Right cardiac atrium (tissue), 5 donors: Measurements from ENCODE around the gene PRR35. TPM values are rescaled to one million over a fixed set of nuclear protein-coding genes. Genes with fewer than 3 reads are reported as not detected.

Experiments
- ATAC-seq, 2 donors: fragments of 200-7000 bp; cut with Tn5 transposase; one replicate each; pipeline versions ENCODE4 v1.8.0 to v1.9.1; 2020; ENCODE audit warnings: moderate library complexity in 2 of 2, mild to moderate bottlenecking in 1 of 2
- DNase-seq, 3 donors: peaks; one replicate each; pipeline ENCODE4 v3.0.0-alpha.2; 2020
- H3K27ac ChIP-seq: one replicate; pipeline ENCODE4 v1.5.1; 2013; ENCODE audit warnings: mild to moderate bottlenecking, low read length, control low read depth, moderate library complexity
- H3K27me3 ChIP-seq: one replicate; pipeline ENCODE4 v1.6.1; 2013; ENCODE audit not compliant: control insufficient read depth, insufficient read depth
- H3K4me1 ChIP-seq: one replicate; pipeline ENCODE4 v1.6.1; 2013; ENCODE audit warnings: low read length; ENCODE audit not compliant: control insufficient read depth, insufficient read depth
- H3K4me3 ChIP-seq: one replicate; pipeline ENCODE4 v1.5.1; 2013; ENCODE audit warnings: low read length, control low read depth
- H3K9me3 ChIP-seq: one replicate; pipeline ENCODE4 v1.6.1; 2013; ENCODE audit warnings: low read length; ENCODE audit not compliant: control insufficient read depth
- WGBS: extraction: QIAGEN DNeasy Blood & Tissue Kit; methylation state at CpG from one replicate; pipeline ENCODE4 v1.1.7; 2013; 5-methylcytosine and 5-hydroxymethylcytosine counted together
- intact Hi-C, 4 donors: fragments of 100-400 bp; cut with DNase I; formaldehyde crosslinking; loops; one replicate each; pipeline versions ENCODE4 v1.11.0 to v1.14.0; 2022 to 2023
- polyA plus RNA-seq: library from polyadenylated mRNA; stranded (reverse); fragments of 200-250 nt; gene quantifications from one replicate; pipeline ENCODE4 v1.2.3, GENCODE V29; 2013
- total RNA-seq, 4 donors: library from RNA; stranded (reverse); fragmentation: NEBNext Ultra II Directional; extraction: Animal tissue kit (Norgen Biotek cat#: 25700); gene quantifications; one replicate each; pipeline ENCODE4 v1.2.1, GENCODE V29; 2021
- donor health status: healthy with polysubstance abuse.
- donor health status: DM: no; HTN: yes; CAD: no.
- donor health status: DM: no; HTN: no; CAD: no.
- donor health status: DM: no; HTN: yes; CAD: no; lungs with severe emphysema.
- donor health status: DM: yes; HTN: yes; CAD: no.

The PRR35 gene
- total and polyA plus RNA-seq, 5 donors: not detected

GRCh38 chr16:552171-552570 lies 8.0 kb upstream of the PRR35 start:
- WGBS: 95% methylated on average over 35 of the region's 35 CpGs
- no peaks in the 10 kb centered on the region for H3K9me3 ChIP-seq
- H3K4me3 ChIP-seq: no peak overlapping the region
- ATAC-seq (no peak), DNase-seq (no peak)
- intact Hi-C loops: no loop called here
- H3K27me3 ChIP-seq: no peaks in the 10 kb centered on the region
- no peak overlapping the region for H3K27ac ChIP-seq
- H3K4me1 ChIP-seq: no peaks in the 10 kb centered on the region

GRCh38 chr16:553601-554296 lies 6.4 kb upstream of the PRR35 start:
- H3K27me3 ChIP-seq: no peaks in the 10 kb centered on the region
- ATAC-seq (no peak), DNase-seq (no peak)
- no peaks in the 10 kb centered on the region for H3K4me1 ChIP-seq
- no peak overlapping the region for H3K4me3 ChIP-seq
- 95% methylated on average over 33 of the region's 33 CpGs for WGBS
- H3K27ac ChIP-seq: no peak overlapping the region
- intact Hi-C loops: no loop called here
- no peaks in the 10 kb centered on the region for H3K9me3 ChIP-seq

- ATAC-seq (no peak), DNase-seq (no peak)
- intact Hi-C loops: no loop called here
- no peaks in the 10 kb centered on the region for H3K27me3 ChIP-seq
- H3K27ac ChIP-seq: no peak overlapping the region
- no peaks in the 10 kb centered on the region for H3K9me3 ChIP-seq
- no peak overlapping the region for H3K4me3 ChIP-seq
- WGBS: 87% methylated on average over 11 of the region's 11 CpGs
- no peaks in the 10 kb centered on the region for H3K4me1 ChIP-seq
Measured at GRCh38 chr16:554297-554621, 5.9 kb upstream of the PRR35 start.

GRCh38 chr16:554640-555365 lies 5.4 kb upstream of the PRR35 start:
- intact Hi-C loops: no loop called here
- ATAC-seq (no peak), DNase-seq (no peak)
- H3K9me3 ChIP-seq: no peaks in the 10 kb centered on the region
- no peak overlapping the region for H3K27ac ChIP-seq
- no peak overlapping the region for H3K4me3 ChIP-seq
- H3K27me3 ChIP-seq: no peaks in the 10 kb centered on the region
- WGBS: 84% methylated on average over 54 of the region's 54 CpGs
- H3K4me1 ChIP-seq: no peaks in the 10 kb centered on the region

GRCh38 chr16:555528-556473 lies 4.4 kb upstream of the PRR35 start:
- 76% methylated on average over 32 of the region's 32 CpGs for WGBS
- Histone ChIP-seq H3K4me1 (no peaks in the 10 kb centered on the region), H3K9me3 (no peaks in the 10 kb centered on the region), H3K27me3 (no peaks in the 10 kb centered on the region), H3K4me3 (no peak overlapping the region), H3K27ac (no peak overlapping the region)
- ATAC-seq (no peak), DNase-seq (no peak)
- intact Hi-C loops: no loop called here

GRCh38 chr16:556474-557173 lies 3.6 kb upstream of the PRR35 start:
- no peaks in the 10 kb centered on the region for H3K9me3 ChIP-seq
- intact Hi-C loops: no loop called here
- WGBS: 82% methylated on average over 32 of the region's 32 CpGs
- no peak overlapping the region for H3K27ac ChIP-seq
- ATAC-seq (no peak), DNase-seq (no peak)
- no peaks in the 10 kb centered on the region for H3K27me3 ChIP-seq
- no peaks in the 10 kb centered on the region for H3K4me1 ChIP-seq
- no peak overlapping the region for H3K4me3 ChIP-seq

GRCh38 chr16:557463-558297 lies 2.5 kb upstream of the PRR35 start:
- Histone ChIP-seq H3K27ac (no peak overlapping the region), H3K4me3 (no peak overlapping the region), H3K9me3 (no peaks in the 10 kb centered on the region), H3K4me1 (no peaks in the 10 kb centered on the region), H3K27me3 (no peaks in the 10 kb centered on the region)
- WGBS: 84% methylated on average over 23 of the region's 23 CpGs
- intact Hi-C loops: no loop called here
- ATAC-seq: no peak
- DNase-seq: no peak

GRCh38 chr16:558298-559020 lies 1.7 kb upstream of the PRR35 start:
- ATAC-seq: no peak
- H3K27ac ChIP-seq: no peak overlapping the region
- H3K27me3 ChIP-seq: no peaks in the 10 kb centered on the region
- H3K4me1 ChIP-seq: no peaks in the 10 kb centered on the region
- intact Hi-C loops: no loop called here
- WGBS: 62% methylated on average over 22 of the region's 22 CpGs
- no peaks in the 10 kb centered on the region for H3K9me3 ChIP-seq
- H3K4me3 ChIP-seq: no peak overlapping the region
- no peak for DNase-seq

- WGBS: 72% methylated on average over 15 of the region's 15 CpGs
- Histone ChIP-seq H3K27me3 (no peaks in the 10 kb centered on the region), H3K9me3 (no peaks in the 10 kb centered on the region), H3K4me1 (no peaks in the 10 kb centered on the region), H3K4me3 (no peak overlapping the region), H3K27ac (no peak overlapping the region)
- intact Hi-C loops: no loop called here
- ATAC-seq: no peak
- no peak for DNase-seq
Measured at GRCh38 chr16:559021-559380, 1.2 kb upstream of the PRR35 start.
